GM19438 (cell line): ENCODE results near the gene ELAVL1.
"Not testable (repeated sequence)": the region's sequence is repeated elsewhere in the genome, so short reads cannot be mapped to it uniquely, and the experiment has no call there.

Experiments used
- ATAC-seq: cut with Tn5 transposase; IDR thresholded peaks from one replicate; pipeline ENCODE4 v1.9.1; 2021; ENCODE audit warnings: low read depth; ENCODE audit not compliant: unreplicated experiment

The ELAVL1 gene

DNA sequence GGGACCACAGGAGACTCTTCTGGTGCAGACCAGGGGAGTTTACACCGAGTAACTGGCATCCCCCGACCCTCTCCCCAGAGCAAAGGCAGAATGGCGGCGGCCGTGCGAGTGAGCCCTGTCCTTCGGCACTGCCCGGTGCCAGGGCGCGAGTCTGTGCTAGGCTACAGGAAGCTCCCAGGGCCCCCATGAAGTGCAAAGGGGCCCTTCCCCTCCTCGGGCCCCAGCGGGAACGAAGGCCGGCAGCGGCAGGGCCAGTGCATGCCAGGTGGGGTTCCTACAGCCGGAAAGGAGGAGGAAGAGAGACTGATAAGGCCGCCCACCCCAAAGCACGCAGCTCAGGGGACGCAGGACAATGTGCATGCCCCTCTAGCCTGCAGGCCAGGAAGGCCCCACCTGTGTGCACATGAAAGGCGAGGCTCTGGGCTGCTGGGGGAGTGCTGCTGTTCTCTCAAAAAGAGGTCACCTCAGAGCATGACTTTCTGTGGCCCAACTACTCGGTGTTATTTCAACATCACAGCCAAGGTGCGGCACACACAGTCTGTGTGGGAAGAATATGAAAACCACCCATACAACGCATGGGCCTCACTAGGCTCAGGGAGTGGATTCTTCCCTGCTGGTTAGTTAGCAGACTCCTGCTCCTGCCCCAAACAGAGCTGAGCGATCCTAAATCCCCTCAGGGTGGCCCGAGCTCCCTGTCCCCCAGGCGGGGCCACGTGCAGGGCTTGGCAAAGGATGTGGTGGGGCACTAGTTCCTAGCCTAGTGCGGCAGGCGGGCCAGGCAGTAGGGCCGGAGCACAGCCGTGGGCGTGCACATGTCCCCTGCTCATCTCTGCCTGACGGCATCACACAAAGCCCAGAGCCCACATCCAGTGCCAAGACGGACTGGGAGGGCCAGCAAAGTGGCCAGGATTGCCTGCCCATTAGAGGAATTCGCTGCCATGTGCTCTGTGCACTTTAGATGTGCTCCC is 33.6 kb downstream of the ELAVL1 start:
- ATAC-seq, result no peak

DNA sequence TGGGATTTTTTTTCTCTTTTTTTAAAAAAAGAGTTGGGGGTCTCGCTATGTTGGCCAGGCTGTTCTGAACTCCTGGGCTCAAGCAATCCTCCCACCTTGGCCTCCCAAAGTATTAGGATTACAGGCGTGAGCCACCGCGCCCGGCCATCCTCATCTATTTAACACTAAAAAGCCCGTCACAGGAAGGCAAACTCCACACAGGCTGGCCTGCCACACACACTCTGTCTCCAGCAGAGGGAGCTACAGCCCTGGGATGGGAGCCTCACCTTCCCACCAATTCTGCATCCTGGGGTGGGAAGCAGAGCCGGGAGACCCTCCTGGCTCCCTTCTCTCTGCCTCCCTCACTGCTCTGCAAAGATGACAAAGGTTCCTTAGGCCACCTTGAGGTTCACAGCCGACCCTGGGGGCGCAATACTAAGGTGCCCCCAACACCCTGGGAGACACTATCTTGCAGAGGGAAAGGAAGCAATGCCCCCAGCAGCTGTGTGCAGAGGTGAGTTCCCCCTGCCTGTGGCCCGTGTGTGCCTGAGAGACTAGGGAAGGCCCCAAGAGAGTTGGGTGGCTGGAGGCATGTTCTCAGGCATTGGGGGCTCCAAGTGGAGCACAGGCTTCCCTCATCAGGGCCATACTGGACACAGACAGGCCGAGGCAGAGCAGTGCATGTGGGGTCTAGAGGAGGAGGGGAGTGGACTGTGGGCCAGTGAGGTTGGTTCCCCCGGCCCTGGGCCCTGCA is 34.6 kb downstream of the ELAVL1 start:
- no peak for ATAC-seq

DNA sequence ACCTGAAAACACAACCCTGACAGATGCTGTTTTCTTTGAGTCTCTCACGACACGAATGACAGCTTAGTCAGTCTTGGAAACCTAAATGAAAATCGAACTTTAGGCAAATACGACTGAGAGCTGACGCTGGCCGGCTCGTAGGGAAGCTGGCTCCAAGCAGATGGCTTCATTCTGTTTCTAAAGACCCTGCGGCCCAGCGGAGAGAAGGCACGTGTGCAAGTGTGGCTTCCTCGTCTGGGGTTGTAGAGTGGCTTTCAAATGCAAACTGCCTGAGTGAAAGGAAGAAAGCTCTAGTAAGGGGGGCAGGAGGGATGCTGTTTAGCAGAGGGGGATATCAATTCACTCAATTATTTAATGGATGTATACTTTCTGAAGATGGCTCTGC is 35.9 kb downstream of the ELAVL1 start:
- no peak for ATAC-seq

DNA sequence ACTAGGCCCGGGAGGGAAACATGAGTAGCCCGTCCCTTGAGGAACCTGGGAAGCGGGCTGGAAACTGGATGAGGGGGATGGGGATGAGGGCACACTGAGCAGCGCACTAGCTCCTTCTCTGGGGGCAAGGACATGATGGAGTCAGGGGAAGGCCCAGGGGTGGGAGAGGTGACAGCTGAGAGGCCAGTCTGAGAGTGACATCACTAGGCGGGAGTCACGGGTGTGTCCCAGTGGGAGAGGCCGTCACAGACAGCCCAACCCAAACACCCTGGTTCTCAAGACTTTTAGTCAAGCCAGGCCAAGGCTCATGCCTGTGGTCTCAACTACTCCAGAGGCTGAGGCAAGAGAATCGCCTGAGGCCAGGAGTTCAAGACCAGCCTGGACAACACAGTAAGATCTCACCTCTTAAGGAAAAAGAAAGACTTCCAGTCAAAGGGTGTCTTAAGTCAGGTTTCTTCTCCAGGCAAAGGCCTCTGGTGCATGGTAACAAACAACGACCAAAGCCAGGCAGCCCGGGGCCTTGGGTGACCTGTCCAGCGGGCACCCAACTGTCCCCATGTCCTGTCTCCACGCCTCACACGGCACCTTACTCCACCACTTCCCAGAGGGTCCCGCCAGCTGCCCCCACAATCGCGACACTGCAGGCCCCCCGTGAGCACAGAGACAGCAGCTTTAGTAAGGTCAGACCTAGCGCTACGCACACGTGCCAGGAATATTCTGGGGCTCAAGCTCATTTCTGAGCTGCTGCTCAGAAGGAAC is 36.5 kb downstream of the ELAVL1 start:
- ATAC-seq, result no peak

DNA sequence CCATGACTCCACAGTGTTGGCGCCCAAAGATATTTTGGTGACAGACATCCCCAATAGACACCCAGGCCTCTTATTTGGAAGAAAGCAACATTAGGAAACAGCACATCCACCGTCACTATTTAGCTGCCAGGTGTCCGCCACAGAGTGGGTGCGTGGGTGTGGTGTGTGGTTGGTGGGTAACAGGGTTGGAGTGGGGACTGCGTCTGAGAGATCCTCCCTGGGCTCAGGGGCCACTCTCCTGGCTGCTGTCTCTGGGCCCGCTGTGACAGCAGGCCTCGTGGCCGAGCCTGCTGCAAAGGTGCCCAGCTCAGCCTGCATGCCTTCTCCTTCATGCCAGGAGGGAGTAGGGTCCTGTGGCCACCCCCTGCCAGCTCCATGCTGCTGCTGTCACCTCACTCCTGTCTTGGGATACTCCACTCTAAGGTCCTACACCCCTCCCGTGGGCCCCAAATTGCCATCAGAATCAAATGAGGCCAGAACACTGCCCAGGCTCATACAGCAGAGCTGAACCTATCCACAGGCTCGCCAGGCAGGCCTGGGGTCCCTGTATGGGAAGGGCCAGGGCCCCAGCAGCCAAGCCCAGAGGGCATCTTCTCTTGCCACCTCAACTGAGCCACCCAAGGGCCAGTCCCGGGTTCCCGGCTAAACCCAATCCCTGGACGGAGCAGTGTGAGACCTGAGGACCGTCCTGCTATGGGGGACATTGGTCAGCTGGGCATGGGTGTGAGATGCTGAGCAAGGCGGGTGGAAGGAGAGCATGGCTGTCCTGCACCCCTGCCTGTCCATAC is 37.2 kb downstream of the ELAVL1 start:
- no peak for ATAC-seq

DNA sequence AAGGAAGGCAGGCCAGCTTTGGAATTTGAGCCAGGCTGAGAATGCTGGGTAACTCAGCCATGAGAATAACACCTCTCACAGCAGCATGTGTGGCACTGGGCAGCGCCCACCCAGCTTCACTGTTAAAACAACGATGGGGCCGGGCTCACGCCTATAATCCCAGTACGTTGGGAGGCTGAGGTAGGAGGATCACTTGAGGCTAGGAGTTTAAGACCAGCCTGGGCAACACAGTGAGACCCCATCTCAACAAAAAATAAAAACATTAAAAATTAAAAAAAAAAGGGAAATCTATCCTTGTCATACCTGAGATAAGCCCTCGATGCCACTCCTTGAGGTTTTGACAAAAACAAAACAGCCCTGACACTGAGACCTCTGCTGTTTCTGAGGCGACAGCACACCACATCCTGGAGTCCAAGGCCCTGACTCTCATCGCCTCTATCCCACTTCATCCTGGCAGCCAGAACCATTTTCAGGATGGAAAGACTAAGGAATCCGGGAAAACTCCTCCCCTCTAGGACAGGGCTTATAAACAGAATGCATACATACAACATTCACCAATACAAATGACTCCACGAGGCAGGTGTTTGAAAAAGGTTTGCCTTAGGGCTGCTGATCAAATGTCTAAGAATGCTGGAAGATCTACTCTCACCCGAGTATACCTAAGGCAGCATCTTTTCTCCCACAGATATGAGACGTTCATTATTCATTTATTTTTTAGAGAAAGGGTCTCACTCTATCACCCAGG is 39.3 kb downstream of the ELAVL1 start:
- no peak for ATAC-seq

DNA sequence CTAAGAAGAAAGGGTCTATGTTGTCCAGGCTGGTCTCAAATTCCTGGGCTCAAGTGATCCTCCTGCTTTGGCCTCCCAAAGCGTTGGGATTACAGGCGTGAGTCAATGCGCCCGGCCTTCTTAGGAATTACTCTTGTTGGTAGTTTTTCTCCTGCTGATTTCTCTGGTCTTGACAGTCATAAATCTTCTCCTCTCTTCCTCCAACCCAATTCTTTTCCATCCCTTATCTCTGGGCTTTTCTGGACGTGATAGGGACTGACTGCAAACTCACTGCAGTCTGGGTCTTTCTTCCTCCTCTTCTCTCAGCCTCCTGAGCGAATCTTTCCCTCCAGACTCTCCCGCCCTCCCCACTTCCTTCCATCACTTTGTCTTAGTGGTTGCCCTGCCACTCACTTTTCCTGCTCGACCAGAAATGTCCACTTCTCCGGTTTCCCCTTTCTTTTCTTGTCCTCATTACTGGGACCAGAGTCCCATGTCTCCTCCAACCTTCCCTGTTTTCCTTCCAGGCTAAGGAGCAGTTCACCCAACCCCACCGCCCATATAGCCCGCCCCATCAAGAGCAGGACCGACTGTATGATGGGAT is 40.1 kb downstream of the ELAVL1 start:
- no peak for ATAC-seq

DNA sequence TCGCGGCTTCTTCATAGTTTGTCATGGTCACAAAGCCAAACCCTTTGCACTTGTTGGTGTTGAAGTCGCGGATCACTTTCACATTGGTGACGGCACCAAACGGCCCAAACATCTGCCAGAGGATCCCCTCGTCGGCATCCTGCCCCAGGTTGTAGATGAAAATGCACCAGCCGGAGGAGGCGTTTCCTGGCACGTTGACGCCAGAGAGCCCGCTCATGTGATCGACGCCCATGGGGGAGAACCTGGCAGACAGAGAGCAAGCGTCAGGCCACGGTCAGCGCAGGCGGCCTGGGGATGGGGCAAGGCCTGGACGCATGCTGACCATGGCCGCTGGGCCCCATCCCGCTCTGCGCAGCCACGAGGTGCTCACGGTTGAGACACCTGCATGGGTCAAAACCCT is 41.9 kb downstream of the ELAVL1 start:
- ATAC-seq, result no peak

DNA sequence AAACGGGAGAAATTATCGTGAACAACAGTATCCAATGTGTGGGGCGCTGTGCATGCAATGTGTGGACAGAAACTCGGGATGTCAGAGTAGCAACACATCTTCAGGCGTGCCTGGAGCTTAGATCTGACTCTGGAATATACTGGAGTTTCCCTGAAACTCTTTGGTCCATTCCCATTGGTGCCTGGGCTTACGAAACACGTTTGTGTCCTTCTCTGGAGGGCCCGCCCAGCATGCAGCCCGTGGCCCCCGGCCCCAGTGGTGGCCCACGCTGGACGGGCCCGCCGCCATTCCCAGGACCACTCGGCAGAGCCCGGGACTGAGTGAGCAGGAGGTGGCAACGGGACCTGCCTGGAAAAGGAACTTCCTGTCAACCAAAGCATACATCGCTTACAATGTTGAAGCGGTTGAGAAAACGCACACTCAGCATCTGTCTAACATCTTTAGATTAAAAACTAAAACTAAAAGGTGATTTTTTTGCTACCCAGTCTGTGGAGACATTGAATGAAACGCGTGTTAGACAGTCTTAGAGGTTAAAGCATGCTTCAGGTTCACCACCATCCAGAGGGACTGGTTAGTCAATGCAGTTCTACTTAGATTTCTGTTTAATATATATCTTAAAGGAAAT is 42.7 kb downstream of the ELAVL1 start:
- no peak for ATAC-seq

DNA sequence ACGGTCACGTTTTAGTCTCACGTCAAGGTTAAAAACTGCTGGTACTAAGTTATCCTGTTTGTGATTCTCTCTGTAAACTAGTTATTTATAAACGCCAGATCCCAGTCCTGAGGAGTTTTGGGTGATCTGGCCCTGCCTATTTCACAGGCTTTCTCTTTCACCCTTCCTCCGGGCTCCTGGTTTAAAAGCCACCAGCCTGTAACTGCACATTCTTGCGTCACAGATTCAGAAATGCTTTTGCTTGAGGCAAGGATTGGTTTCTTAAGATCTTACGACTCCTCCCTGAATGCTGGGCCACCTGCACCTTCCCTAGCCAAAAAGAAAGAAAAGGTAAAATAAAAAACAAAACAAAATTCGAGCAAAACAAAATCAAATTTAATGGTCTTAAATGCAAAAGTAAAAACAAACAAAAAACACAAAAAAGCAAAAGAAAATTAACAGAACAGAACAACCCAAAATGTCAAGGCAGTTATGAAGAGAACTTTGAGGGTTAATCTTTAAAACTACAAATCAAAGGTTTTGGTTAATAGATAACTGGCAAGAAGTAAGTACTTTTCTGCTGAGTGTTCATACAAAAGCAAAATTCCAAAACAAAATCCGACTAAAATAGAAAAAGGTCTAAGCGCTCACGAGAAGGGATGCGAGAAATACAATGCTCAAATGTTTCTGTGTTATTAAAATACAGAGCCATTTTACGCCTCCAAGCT is 43.4 kb downstream of the ELAVL1 start:
- no peak for ATAC-seq

DNA sequence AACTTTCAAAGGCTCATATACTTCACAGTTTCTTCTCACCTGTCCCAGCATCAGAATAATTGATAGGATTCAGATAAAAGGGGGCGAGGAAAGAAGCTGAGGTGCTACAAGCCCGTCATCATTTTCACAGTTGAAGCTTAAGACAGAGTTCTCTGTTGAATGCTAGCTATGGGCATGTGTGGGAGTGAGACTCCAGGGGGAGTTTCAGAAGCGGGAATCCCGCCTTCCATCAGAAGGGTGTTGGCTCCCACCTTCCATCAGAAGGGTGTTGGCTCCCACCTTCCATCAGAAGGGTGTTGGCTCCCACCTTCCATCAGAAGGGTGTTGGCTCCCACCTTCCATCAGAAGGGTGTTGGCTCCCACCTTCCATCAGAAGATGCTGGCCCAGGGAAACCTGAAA is 44.4 kb downstream of the ELAVL1 start:
- ATAC-seq, result not testable (repeated sequence)

DNA sequence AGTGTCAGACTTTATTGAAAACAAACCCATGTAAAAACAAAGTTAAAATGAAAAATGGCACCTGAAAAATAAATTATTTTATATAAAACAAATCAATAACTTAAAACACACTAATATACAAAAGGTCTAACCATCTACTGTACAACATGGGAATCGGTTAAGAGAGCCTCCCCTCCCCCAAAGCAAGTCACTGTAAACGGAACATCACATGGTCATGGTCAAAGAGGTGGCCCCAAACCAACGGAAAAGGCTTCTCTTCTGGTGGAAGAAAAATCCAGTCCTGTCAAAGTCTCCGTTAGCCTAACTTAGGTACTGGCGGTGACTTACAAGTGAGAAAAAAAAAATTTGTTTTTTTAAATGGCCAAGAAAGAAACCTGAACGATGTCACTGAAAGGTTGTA is 46.2 kb downstream of the ELAVL1 start:
- ATAC-seq, result no peak

DNA sequence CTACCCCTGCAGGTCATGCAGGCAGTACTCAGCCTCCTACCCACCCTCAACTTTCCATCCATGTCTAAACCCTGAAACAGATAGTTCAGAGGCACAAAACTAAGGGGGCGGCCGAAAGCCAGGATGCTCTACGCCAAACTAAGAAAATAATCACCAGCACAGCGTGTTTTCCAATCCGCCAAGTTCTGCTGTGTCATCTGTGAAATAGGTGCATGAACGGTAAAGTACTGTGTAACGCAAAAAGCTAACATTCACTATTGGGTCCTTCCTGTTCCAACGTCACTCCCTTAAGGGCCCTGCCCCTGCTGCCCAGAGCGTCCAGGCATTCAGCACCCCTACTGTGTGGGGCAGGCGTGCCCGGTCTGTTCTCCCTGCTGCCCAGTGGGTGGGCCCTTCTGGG is 49.7 kb downstream of the ELAVL1 start:
- ATAC-seq, result no peak

DNA sequence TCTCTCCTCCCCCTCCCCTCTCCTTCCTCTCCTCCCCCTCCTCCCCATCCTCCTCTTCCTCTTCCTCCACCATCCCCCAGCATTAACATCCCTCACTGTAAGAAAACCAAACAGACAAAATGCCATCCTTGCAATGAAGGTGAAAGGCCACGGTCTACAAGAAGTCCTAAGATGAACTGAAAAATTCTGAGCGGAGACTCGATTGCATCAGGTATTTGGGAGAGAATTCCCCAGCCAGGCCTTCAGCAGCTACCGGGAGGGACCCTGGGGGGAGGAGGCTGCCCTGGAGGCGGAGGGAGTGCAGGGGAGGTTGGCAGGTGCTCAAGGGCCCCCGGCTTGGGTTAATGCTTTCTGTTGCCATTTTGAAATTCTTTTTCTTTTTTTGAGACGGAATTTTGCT is 51.9 kb downstream of the ELAVL1 start:
- ATAC-seq, result no peak

DNA sequence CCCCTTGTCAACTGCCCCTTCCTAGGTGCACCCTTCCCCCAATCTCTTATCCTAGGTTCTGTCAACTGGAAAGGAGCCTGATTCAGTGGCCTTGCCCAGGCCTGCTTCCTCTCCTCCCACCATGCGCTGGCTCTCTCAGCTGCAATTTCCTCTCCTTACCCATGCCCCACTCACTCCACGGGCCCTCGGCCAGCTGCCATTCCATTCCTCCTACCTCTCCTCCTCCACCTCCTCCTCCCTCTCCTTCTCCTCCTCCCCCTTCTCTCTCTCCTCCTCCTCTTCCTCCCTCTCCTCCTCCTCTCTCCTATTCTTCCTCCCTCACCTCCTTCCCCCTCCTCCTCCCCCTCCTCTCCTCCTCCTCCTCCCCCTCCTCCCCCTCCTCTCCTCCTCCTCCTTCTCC is 52.4 kb downstream of the ELAVL1 start:
- no peak for ATAC-seq

DNA sequence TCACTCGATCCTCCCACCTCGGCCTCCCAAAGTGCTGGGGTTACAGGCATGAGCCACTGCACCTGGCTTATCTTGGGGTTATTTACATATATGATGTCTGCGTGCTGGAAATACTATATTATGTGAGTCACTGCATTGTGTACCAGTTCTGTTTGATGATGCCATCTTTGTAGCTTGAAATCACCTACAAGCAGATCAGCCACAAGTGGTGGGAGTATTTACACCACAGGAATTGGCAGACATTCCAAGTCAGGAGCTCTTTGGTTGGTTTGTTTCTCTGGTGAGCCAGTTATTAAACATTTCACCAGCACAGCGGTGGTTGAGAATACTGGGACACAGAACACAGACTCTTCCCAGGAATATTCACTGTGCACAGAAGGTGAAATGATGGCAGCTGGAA is 57.5 kb downstream of the ELAVL1 start:
- no peak for ATAC-seq

DNA sequence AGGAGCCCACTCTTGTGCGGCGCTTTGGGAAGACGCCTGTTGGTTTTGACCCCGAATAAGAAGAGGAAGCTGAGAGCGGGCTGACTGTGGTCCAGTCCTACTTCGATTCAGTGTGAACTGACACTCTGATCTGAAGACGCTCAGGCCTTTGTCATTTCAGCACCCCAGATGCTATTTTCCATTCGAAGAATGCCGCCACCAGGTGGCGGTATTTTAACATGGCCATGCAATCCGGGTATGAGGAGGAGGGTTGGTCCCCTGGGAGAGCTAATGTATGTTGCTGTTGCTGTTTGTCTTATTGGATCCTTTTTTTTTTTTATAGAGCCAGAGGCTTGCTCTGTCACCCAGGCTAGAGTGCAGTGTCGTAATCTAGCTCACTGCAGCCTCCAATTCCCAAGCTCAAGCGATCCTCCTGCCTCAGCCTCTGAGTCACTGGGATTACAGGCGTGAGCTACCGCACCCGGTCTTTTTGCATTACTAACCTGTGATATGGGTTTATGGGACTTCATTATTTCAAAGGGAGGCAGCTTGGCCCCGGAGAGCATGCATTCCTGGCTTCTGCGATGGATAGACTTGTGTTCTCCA is 61.2 kb downstream of the ELAVL1 start:
- ATAC-seq, result no peak
